GM23338 (cell line): ENCODE measurements around the gene HPCA. TPM values are rescaled to one million over a fixed set of nuclear protein-coding genes. Genes with fewer than 3 reads are reported as not detected.

Experiments
- ATAC-seq: fragments of 200-7000 bp; cut with Tn5 transposase; 3 replicates; pipeline ENCODE4 v1.9.1; 2020
- DNase-seq: peaks from one replicate; pipeline ENCODE4 v3.0.0-alpha.2; 2015; ENCODE audit warnings: low spot score
- H2AFZ ChIP-seq: fragments of 200-600 bp; sonication (generic); 2 replicates; pipeline ENCODE4 v1.8.0; 2016; ENCODE audit warnings: antibody characterized with exemption, mild to moderate bottlenecking, moderate library complexity
- H3F3A ChIP-seq: fragments of 200-600 bp; sonication (generic); replicated peaks from 2 replicates; pipeline ENCODE4 v1.8.0; 2017; ENCODE audit warnings: antibody characterized with exemption, mixed run types, low read depth
- H3K27ac ChIP-seq: fragments of 200-600 bp; sonication (generic); 2 replicates; pipeline ENCODE4 v1.6.1; 2016; ENCODE audit warnings: low read depth
- H3K27me3 ChIP-seq: fragments of 200-600 bp; sonication (generic); 2 replicates; pipeline ENCODE4 v1.8.0; 2016; ENCODE audit warnings: mild to moderate bottlenecking, mixed run types, moderate library complexity; ENCODE audit not compliant: insufficient read depth
- H3K36me3 ChIP-seq: fragments of 200-600 bp; sonication (generic); 2 replicates; pipeline ENCODE4 v1.8.0; 2016; ENCODE audit warnings: mild to moderate bottlenecking; ENCODE audit not compliant: insufficient read depth
- H3K4me1 ChIP-seq: fragments of 200-600 bp; sonication (generic); 2 replicates; pipeline ENCODE4 v1.8.0; 2016; ENCODE audit warnings: mild to moderate bottlenecking, moderate library complexity; ENCODE audit not compliant: insufficient read depth
- H3K4me2 ChIP-seq: fragments of 200-600 bp; sonication (generic); 2 replicates; pipeline ENCODE4 v1.7.1; 2017; ENCODE audit warnings: mixed run types
- H3K4me3 ChIP-seq: fragments of 200-600 bp; sonication (generic); 2 replicates; pipeline ENCODE4 v1.6.1; 2016; ENCODE audit warnings: mixed run types
- H3K79me2 ChIP-seq: fragments of 200-600 bp; sonication (generic); replicated peaks from 2 replicates; pipeline ENCODE4 v1.8.0; 2017; ENCODE audit warnings: mild to moderate bottlenecking; ENCODE audit not compliant: insufficient read depth
- H3K9me2 ChIP-seq: fragments of 200-600 bp; sonication (generic); 2 replicates; pipeline ENCODE4 v1.8.0; 2017; ENCODE audit not compliant: insufficient read depth
- H4K20me1 ChIP-seq: fragments of 200-600 bp; sonication (generic); replicated peaks from 2 replicates; pipeline ENCODE4 v1.8.0; 2017; ENCODE audit warnings: mild to moderate bottlenecking; ENCODE audit not compliant: insufficient read depth
- H3K27ac Mint-ChIP-seq: 2 replicates; pipeline ENCODE4 v1.8.0; 2020; ENCODE audit warnings: inconsistent platforms, mild to moderate bottlenecking, moderate library complexity, mixed read lengths
- H3K27me3 Mint-ChIP-seq: 3 replicates; pipeline ENCODE4 v1.8.0; 2022; ENCODE audit warnings: low read depth, mild to moderate bottlenecking, moderate library complexity, mixed read lengths, inconsistent platforms; ENCODE audit not compliant: insufficient read depth, poor library complexity
- H3K36me3 Mint-ChIP-seq: 3 replicates; pipeline ENCODE4 v1.8.0; 2021; ENCODE audit warnings: low read depth, mild to moderate bottlenecking, inconsistent platforms, moderate library complexity, mixed read lengths
- H3K4me1 Mint-ChIP-seq: 3 replicates; pipeline ENCODE4 v1.8.0; 2020; ENCODE audit warnings: mild to moderate bottlenecking, inconsistent platforms, mixed read lengths
- H3K4me3 Mint-ChIP-seq: 3 replicates; pipeline ENCODE4 v1.8.0; 2021; ENCODE audit warnings: moderate library complexity, mild to moderate bottlenecking, inconsistent platforms, mixed read lengths
- H3K9me3 Mint-ChIP-seq: 3 replicates; pipeline ENCODE4 v1.8.0; 2020; ENCODE audit warnings: moderate library complexity, mild to moderate bottlenecking, inconsistent platforms, mixed read lengths
- CREB1 ChIP-seq: fragments of 250-450 bp; sonication (Bioruptor Pico); IDR thresholded peaks from 2 replicates; pipeline ENCODE4 v1.5.0; 2020; ENCODE audit warnings: low read depth, mild to moderate bottlenecking, moderate library complexity
- ETS1 ChIP-seq: IDR thresholded peaks from 2 replicates; pipeline ENCODE4 v1.6.1; 2016; ENCODE audit warnings: antibody characterized with exemption
- EZH2phosphoT487 ChIP-seq: fragments of 200-600 bp; sonication (generic); IDR thresholded peaks from one replicate; pipeline ENCODE4 v1.8.1; 2018; ENCODE audit warnings: antibody characterized with exemption; ENCODE audit not compliant: unreplicated experiment
- NANOG ChIP-seq: IDR thresholded peaks from 2 replicates; pipeline ENCODE4 v1.6.1; 2016; ENCODE audit warnings: antibody characterized with exemption, borderline replicate concordance
- POLR2AphosphoS5 ChIP-seq: IDR thresholded peaks from 2 replicates; pipeline ENCODE4 v1.6.1; 2016; ENCODE audit warnings: antibody characterized with exemption, low read depth
- STAT1 ChIP-seq: IDR thresholded peaks from one replicate; pipeline ENCODE4 v1.6.1; 2016; ENCODE audit warnings: antibody characterized with exemption; ENCODE audit not compliant: unreplicated experiment
- ZNF114 ChIP-seq: fragments of 250-450 bp; sonication (Bioruptor Pico); IDR thresholded peaks from 2 replicates; pipeline ENCODE4 v1.5.0; 2020; ENCODE audit warnings: mild to moderate bottlenecking, moderate library complexity
- polyA plus RNA-seq: library from polyadenylated mRNA; unstranded; fragments of >200 nt; fragmentation: Nextera tagmentation; extraction: Ambion mirVana; gene quantifications from 2 replicates; pipeline ENCODE4 v1.2.1, GENCODE V29; 2016
- total RNA-seq: library from RNA; depleted of rRNA; stranded (reverse); fragments of >200 nt; shearing (Covaris generic); gene quantifications from 2 replicates; pipeline ENCODE4 v1.2.3, GENCODE V29; 2014
- TF ChIP-seq, protein P1 (sequence below): fragments of 250-450 bp; sonication (Bioruptor Pico); IDR thresholded peaks from 2 replicates; pipeline ENCODE4 v1.5.0; 2020; ENCODE audit warnings: mild to moderate bottlenecking, moderate library complexity

HPCA gene
- total and polyA plus RNA-seq, 2 experiments from 2014 or later: 0.35 to 0.82 TPM

GRCh38 chr1:32887623-32888022, 1.3 kb downstream of the HPCA start (continued):
- TF ChIP-seq, protein P1, sequence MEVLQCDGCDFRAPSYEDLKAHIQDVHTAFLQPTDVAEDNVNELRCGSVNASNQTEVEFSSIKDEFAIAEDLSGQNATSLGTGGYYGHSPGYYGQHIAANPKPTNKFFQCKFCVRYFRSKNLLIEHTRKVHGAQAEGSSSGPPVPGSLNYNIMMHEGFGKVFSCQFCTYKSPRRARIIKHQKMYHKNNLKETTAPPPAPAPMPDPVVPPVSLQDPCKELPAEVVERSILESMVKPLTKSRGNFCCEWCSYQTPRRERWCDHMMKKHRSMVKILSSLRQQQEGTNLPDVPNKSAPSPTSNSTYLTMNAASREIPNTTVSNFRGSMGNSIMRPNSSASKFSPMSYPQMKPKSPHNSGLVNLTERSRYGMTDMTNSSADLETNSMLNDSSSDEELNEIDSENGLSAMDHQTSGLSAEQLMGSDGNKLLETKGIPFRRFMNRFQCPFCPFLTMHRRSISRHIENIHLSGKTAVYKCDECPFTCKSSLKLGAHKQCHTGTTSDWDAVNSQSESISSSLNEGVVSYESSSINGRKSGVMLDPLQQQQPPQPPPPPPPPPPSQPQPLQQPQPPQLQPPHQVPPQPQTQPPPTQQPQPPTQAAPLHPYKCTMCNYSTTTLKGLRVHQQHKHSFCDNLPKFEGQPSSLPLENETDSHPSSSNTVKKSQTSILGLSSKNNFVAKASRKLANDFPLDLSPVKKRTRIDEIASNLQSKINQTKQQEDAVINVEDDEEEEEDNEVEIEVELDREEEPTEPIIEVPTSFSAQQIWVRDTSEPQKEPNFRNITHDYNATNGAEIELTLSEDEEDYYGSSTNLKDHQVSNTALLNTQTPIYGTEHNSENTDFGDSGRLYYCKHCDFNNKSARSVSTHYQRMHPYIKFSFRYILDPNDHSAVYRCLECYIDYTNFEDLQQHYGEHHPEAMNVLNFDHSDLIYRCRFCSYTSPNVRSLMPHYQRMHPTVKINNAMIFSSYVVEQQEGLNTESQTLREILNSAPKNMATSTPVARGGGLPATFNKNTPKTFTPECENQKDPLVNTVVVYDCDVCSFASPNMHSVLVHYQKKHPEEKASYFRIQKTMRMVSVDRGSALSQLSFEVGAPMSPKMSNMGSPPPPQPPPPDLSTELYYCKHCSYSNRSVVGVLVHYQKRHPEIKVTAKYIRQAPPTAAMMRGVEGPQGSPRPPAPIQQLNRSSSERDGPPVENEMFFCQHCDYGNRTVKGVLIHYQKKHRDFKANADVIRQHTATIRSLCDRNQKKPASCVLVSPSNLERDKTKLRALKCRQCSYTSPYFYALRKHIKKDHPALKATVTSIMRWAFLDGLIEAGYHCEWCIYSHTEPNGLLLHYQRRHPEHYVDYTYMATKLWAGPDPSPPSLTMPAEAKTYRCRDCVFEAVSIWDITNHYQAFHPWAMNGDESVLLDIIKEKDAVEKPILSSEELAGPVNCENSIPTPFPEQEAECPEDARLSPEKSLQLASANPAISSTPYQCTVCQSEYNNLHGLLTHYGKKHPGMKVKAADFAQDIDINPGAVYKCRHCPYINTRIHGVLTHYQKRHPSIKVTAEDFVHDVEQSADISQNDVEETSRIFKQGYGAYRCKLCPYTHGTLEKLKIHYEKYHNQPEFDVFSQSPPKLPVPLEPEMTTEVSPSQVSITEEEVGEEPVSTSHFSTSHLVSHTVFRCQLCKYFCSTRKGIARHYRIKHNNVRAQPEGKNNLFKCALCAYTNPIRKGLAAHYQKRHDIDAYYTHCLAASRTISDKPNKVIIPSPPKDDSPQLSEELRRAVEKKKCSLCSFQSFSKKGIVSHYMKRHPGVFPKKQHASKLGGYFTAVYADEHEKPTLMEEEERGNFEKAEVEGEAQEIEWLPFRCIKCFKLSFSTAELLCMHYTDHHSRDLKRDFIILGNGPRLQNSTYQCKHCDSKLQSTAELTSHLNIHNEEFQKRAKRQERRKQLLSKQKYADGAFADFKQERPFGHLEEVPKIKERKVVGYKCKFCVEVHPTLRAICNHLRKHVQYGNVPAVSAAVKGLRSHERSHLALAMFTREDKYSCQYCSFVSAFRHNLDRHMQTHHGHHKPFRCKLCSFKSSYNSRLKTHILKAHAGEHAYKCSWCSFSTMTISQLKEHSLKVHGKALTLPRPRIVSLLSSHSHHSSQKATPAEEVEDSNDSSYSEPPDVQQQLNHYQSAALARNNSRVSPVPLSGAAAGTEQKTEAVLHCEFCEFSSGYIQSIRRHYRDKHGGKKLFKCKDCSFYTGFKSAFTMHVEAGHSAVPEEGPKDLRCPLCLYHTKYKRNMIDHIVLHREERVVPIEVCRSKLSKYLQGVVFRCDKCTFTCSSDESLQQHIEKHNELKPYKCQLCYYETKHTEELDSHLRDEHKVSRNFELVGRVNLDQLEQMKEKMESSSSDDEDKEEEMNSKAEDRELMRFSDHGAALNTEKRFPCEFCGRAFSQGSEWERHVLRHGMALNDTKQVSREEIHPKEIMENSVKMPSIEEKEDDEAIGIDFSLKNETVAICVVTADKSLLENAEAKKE (CRISPR knock-in tag): no peak
- no peak for TF ChIP-seq STAT1
- no peak for TF ChIP-seq POLR2AphosphoS5

DNA sequence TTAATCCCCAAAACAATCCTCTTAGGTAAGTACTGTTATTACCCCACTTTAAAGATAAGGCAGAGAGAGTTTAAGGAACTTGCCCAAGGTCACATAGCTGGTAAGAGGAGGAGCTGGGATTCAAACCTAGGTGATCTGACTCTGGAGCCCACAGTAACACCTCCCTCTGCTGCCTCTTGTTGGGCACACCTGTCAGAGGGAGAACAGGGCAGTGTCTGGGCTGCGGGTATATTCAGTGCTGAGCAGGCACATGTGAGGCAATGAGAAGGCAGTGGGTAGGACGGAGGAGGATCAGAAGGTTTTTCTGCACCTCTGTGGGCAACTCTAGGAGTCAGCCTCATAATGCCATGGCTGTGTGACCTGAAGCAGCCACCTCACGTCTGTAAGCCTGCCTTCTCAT, 1.8 kb downstream of the HPCA start:
- H3K27me3 Mint-ChIP-seq: peaks cover 47% of the 10 kb centered on the region
- no peak overlapping the region for H3K27ac Mint-ChIP-seq
- H3K4me1 ChIP-seq: peaks cover 10% of the 10 kb centered on the region
- no peak overlapping the region for H3K4me3 Mint-ChIP-seq
- no peaks in the 10 kb centered on the region for H3K79me2 ChIP-seq
- no peaks in the 10 kb centered on the region for H3K36me3 ChIP-seq
- H3K4me2 ChIP-seq: no peak overlapping the region
- H3K9me3 Mint-ChIP-seq: peaks cover 5% of the 10 kb centered on the region; the same call in 2 of the 3 replicates
- no peaks in the 10 kb centered on the region for H3K9me2 ChIP-seq
- no peak overlapping the region for H3K27ac ChIP-seq
- peaks cover 8% of the 10 kb centered on the region; the same call in 1 of the 3 replicates for H3K36me3 Mint-ChIP-seq
- peaks cover 23% of the 10 kb centered on the region for H3K4me1 Mint-ChIP-seq
- H3F3A ChIP-seq: peaks cover 7% of the 10 kb centered on the region; the same call in 1 of the 2 replicates
- peaks cover 64% of the 10 kb centered on the region for H3K27me3 ChIP-seq
- no peak overlapping the region for H2AFZ ChIP-seq
- H3K4me3 ChIP-seq: no peak overlapping the region
- ATAC-seq (no peak), DNase-seq (no peak)
- H4K20me1 ChIP-seq: peaks cover 6% of the 10 kb centered on the region
- TF ChIP-seq EZH2phosphoT487 (no peak), NANOG (no peak), POLR2AphosphoS5 (no peak), ZNF114 (CRISPR knock-in tag) (no peak), ETS1 (no peak), CREB1 (no peak)
- TF ChIP-seq, protein P1 (CRISPR knock-in tag): no peak
